Right ventricle myocardium superior (tissue), 1 donor: ENCODE results near the gene RTBDN. TPM values are rescaled to one million over a fixed set of nuclear protein-coding genes. Genes with fewer than 3 reads are reported as not detected.

Source experiments
- ATAC-seq: fragments of 200-7000 bp; cut with Tn5 transposase; one replicate; pipeline ENCODE4 v1.9.1; 2020; ENCODE audit warnings: mild to moderate bottlenecking; ENCODE audit not compliant: poor library complexity
- DNase-seq: peaks from one replicate; pipeline ENCODE4 v3.0.0-alpha.2; 2020
- intact Hi-C: fragments of 100-400 bp; cut with DNase I; formaldehyde crosslinking; loops from one replicate; pipeline ENCODE4 v1.11.2; 2022
- total RNA-seq: library from RNA; stranded (reverse); fragmentation: NEBNext Ultra II Directional; extraction: Animal tissue kit (Norgen Biotek cat#: 25700); gene quantifications from one replicate; pipeline ENCODE4 v1.2.1, GENCODE V29; 2021
- donor health status: DM: no; HTN: yes; CAD: no; lungs with severe emphysema.

The RTBDN gene
- total RNA-seq, 1 donor from 2014 or later, result not detected

DNA sequence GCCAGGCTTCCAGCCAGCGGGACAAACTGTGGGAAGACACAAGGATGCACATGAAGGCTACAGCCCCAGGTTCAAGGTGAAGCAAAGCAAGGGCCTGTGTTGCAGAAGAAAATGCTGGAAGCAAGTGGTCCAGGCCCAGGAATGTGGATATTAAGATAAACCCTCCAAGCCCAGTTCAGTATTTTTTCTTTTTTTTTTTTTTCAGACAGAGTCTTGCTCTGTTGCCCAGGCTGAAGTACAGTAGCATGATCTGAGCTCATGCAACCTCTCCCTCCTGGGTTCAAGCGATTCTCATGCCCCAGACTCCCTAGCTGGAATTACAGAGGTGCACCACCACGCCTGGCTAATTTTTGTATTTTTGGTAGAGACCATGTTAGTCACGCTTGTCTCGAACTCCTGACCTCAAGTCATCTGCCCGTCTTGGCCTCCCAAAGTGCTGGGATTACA is 37.2 kb downstream of the RTBDN start:
- ATAC-seq (no peak), DNase-seq (no peak)
- intact Hi-C loops, result no loop called here

DNA sequence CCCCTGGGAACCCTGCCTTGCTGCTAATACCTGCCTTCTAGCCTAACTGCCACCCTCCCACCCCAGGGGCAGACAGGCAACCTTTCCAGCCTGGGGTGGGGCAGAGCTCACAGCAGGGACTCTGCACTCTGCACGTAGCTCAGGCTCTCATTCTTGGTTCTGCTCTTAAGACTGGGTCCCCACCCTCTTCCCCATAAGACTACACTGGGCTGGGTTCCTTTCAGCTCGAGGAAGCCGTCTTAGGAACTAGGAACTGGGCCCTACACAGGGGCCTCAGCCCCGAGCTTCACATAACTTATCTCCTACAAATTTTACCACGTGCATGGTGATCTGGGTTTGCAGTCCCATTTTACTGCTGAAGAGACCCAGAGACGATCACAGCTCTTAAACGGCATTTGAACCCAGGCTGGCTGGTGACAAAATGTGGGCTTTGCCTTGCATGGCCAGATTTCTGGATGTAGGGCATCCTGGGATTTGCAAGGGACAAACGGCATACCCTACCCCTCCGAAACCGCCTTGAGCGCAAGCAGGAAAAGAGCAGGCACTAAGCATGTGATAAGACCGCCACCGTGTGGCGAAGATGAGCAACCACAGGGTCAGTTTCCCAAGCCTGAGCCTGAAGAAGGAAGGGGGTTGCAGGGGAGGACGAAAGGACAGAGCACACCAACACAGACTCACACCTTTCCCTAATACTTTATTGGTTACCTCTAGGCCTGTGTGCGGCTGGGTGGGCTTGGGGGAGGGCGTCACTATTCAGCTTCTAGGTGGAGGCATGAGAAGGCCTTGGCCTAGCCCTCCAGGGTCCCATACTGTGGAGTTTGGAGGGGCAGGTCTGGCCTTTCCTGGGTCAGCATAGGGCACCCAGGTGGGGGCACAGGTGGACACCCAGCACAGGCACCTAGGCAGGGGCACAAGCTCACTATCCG is 38.0 kb downstream of the RTBDN start:
- intact Hi-C loops, result no loop called here
- peak; percentile 81 for DNase-seq
- peak; percentile 26 for ATAC-seq

DNA sequence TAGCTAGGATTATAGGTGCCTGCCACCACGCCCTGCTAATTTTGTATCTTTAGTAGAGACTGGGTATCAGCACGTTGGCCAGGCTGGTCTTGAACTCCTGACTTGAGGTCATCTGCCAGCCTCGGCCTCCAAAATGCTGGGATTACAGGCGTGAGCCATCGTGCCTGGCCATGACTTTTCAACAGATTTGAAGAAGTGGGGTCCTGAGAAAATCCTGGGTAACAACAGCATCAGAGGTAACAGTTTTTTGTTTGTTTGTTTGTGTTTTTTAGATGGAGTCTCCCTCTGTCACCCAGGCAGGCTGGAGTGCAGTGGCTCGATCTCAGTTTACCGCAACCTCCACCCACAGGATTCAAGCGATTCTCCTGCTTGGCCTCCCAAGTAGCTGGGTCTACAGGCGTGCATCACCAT is 39.4 kb downstream of the RTBDN start:
- DNase-seq (no peak), ATAC-seq (no peak)
- intact Hi-C loops, result loop anchor here (1.0 kb wide), 1 partner anchor 18 kb away; no protein-coding TSS in a partner anchor

DNA sequence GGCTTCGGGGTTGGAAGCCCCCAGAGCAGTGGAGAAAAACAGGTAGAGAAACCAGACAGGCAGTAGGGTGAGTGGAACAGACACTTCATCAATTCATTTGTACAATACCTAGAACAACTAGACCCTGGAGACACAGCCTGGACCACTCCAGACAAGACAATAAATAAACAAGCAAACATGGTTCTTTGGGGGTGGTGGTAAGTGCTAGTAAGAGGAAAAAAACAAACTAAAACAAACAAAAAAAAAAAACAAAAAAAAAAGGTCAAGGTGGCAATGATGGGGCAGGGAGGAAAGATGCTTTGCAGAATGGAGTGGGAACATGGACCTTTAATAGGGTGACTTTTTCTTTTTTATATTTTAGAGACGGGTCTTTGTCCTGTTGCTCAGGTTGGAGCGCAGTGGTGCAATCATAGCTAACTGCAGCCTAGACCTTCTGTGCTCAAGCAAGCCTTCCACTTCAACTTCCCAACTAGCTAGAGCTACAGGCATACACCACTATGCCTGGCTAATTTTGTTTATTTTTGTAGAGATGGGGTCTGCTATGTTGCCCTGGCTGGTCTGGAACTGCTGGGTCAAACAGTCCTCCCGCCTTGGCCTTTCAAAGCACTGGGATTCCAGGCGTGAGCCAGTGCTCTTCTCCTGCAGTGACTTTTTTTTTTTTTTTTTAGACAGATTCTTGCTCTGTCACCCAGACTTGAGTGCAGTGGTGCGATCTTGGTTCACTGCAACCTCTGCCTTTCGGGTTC is 40.0 kb downstream of the RTBDN start:
- DNase-seq (no peak), ATAC-seq (no peak)
- intact Hi-C loops, result no loop called here

DNA sequence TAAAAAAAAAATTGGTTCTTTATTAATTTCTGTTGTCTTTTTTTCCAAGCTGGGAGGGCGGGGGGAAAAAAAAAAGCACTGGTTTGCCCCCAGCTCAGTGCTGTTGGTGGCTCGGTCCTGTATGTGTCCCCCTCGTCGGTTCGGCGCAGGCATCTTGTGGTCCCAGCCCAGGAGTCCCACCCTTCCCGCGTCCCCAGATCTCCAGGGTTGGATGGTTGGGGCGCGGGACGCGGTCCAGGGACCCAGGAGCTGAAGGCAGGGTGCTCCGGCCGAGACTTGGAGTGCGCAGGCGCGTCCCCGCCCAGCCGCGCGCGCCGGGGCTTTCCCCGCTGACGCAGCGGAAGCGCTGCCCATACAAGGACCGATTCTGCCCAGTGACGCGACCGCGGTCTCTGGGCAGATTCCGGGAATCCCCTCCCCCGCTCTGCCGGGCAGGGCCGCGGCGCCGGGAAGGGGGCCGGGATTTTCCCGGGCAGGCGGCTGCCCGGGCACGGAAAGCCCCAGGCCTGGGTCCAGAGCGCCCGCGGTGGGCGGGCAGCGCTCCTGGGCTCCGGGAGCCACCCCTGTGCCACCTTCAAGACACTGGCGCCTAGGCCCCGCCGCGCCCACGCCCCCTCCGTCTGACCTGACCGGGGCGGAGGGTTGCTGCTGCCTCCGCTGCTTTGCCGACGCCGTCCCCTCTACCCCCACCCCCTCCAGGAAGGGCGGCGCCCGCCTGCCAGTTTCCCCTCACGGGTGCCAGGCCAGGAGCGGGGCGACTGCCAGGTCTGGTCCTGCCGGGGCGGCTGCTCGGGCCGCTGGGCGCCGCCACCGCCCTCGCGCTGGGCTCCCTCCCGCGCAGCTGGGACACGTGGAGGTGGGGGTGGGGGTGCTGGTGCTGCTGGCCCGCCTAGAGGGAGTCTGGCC is 40.8 kb downstream of the RTBDN start:
- ATAC-seq, result peak; percentile 62
- DNase-seq, result peak; percentile 96
- intact Hi-C loops, result no loop called here

DNA sequence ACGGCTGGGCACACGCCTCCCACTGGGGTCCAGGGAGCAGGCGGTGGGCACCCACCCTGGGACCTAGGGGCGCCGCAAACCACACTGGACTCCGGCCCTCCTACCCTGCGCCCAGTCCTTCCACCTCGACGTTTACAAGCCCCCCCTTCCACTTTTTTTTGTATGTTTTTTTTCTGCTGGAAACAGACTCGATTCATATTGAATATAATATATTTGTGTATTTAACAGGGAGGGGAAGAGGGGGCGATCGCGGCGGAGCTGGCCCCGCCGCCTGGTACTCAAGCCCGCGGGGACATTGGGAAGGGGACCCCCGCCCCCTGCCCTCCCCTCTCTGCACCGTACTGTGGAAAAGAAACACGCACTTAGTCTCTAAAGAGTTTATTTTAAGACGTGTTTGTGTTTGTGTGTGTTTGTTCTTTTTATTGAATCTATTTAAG is 41.5 kb downstream of the RTBDN start:
- intact Hi-C loops, result no loop called here

DNA sequence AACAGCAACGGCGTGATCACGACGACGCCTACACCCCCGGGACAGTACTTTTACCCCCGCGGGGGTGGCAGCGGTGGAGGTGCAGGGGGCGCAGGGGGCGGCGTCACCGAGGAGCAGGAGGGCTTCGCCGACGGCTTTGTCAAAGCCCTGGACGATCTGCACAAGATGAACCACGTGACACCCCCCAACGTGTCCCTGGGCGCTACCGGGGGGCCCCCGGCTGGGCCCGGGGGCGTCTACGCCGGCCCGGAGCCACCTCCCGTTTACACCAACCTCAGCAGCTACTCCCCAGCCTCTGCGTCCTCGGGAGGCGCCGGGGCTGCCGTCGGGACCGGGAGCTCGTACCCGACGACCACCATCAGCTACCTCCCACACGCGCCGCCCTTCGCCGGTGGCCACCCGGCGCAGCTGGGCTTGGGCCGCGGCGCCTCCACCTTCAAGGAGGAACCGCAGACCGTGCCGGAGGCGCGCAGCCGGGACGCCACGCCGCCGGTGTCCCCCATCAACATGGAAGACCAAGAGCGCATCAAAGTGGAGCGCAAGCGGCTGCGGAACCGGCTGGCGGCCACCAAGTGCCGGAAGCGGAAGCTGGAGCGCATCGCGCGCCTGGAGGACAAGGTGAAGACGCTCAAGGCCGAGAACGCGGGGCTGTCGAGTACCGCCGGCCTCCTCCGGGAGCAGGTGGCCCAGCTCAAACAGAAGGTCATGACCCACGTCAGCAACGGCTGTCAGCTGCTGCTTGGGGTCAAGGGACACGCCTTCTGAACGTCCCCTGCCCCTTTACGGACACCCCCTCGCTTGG is 42.1 kb downstream of the RTBDN start:
- ATAC-seq, result no peak
- peak; percentile 85 for DNase-seq
- intact Hi-C loops, result no loop called here

More for the DNA sequence above, 41.5 kb downstream of the RTBDN start:
- ATAC-seq, result no peak
- DNase-seq, result no peak

DNA sequence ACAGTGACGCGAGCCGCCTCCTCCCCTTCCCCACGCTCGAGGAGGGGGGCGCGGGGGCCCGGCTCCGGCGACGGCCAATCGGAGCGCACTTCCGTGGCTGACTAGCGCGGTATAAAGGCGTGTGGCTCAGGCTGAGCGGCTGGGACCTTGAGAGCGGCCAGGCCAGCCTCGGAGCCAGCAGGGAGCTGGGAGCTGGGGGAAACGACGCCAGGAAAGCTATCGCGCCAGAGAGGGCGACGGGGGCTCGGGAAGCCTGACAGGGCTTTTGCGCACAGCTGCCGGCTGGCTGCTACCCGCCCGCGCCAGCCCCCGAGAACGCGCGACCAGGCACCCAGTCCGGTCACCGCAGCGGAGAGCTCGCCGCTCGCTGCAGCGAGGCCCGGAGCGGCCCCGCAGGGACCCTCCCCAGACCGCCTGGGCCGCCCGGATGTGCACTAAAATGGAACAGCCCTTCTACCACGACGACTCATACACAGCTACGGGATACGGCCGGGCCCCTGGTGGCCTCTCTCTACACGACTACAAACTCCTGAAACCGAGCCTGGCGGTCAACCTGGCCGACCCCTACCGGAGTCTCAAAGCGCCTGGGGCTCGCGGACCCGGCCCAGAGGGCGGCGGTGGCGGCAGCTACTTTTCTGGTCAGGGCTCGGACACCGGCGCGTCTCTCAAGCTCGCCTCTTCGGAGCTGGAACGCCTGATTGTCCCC is 42.9 kb downstream of the RTBDN start, which contains the start of gene JUNB:
Gene JUNB, plus strand, starts transcription at position 142 of the 706 bp plus-strand sequence. Its CDS starts 286 bp downstream, at position 428.
- peak; percentile 99 for DNase-seq
- intact Hi-C loops, result no loop called here
- ATAC-seq, result peak; percentile 68

DNA sequence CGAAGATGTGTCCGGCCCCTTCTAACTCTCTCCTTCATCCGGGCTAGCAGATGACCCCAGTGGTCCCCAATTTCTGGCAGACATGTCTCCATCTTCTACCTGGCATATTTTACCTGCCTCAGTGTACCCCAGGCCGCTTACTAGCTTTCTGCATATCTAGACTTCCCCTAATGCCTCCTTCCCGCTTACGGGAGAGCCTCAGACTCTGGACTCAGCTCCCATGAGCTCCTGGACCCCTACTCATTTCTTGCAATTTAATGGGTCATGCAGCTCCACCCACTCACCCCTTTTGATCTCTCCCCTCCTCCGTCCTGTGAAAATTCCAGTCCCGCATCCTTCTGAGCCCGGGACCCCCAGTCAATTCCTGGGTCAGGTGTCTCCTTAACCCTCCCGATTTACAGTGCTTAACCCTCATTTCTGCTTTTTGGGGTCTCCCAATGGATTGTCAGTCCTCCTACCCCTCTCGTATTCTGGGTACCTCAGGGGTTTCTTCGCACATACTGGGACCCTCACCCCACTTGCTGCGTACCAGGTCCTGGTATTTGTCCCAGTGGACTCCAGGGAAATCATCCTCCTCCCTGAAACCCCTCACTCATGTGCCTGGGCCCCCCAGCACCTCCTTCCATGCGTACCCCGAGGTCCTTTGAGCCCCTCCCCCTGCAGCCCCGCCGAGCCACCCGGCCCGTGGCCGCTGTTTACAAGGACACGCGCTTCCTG is 43.6 kb downstream of the RTBDN start:
- intact Hi-C loops, result no loop called here
- DNase-seq (no peak), ATAC-seq (no peak)

DNA sequence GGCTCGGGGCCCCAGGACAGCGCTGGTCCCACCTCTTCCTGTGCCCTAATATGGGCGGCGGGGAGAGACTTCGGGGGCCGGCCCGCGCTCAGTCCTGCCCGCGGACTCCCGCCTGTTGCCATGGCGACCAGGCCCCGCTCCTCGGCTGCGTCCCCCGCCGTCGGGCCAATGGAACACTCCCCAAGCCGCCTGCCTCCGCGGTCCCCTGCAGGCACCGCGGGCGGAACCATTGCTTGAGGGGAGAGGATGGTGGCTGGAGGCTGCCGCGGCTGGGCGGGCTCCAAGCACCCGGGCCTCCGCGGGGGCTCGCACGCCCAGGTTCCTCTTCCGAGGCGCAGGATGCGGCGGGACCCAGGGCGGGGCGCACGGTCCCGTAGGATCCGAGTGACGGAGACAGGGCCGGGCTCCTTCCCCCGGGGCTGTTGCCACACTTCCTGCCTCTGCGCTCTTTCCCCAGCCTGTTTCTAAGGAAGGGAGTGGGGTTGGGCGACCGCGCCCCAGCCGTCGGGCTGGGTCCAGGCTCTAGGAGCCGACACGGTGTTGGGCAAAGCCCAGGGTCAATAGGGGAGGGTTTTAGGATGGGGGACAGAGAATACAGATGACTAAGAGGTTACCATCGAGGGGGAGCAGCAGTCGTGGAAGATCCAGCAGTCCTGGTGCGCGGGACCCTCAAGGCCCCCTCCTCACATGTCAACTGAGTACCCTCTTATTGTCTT is 44.3 kb downstream of the RTBDN start:
- ATAC-seq, result peak; percentile 48
- intact Hi-C loops, result no loop called here
- peak; percentile 98 for DNase-seq

DNA sequence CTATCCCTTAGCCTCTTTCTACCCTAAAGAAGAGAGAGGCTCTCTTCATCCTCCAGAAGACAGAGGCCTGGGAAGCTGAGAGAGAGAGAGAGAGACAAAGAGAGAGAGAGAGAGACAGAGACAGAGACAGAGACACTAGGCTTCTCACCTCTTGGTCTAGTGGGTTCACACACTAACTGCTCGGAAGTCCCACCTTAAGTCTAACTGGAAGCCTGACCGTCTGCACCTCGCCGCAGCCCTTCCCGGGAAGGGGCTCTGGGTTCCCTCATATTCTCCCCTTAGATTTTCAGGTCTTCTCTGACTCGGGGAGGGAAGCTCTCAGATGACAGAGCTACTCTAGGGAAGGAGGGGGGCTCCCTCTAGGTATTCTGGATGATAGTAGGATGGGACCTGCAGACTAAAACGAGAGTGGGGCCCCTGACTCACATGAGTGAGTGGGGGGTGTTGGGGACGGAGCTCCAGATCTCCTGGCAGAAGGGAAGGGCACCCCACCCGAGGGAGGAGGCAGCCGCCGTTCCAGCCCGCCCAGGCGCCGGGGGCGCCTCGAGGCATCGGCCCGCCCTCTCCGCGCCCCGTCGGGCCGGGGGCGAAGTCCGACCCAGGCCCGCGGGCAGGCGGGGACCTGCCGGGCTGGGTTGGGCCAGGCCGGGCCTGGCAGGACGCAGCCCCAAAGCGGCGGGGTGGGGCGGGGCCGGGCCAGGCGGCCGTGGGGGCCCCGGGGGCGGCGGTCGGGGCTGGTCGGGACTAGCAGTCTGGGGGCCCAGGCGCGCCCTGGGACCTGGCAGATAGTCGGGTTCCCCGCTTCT is 45.1 kb downstream of the RTBDN start:
- intact Hi-C loops, result no loop called here
- DNase-seq (no peak), ATAC-seq (no peak)

DNA sequence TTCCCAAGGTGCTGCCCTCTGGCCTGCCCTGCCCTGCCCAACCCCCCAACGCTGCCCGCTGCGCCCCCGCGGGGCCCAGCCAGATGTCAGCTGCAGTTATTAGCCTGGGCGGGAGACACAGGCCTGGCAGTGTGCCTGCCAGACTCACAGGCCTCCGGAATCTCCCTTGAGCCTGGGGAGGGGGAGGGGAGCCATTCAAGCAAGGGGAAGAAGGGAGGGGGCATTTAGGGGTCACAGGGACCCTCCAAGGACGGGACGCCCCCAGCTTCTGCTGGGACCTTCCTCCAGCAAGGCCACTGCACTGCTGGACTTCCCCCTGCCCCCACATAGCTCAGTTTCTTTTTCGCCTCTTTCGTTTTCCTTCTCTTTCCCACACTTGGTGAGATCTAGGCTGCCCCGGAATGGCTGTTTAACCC is 45.7 kb downstream of the RTBDN start:
- intact Hi-C loops, result no loop called here
- DNase-seq (peak; percentile 92), ATAC-seq (no peak)

DNA sequence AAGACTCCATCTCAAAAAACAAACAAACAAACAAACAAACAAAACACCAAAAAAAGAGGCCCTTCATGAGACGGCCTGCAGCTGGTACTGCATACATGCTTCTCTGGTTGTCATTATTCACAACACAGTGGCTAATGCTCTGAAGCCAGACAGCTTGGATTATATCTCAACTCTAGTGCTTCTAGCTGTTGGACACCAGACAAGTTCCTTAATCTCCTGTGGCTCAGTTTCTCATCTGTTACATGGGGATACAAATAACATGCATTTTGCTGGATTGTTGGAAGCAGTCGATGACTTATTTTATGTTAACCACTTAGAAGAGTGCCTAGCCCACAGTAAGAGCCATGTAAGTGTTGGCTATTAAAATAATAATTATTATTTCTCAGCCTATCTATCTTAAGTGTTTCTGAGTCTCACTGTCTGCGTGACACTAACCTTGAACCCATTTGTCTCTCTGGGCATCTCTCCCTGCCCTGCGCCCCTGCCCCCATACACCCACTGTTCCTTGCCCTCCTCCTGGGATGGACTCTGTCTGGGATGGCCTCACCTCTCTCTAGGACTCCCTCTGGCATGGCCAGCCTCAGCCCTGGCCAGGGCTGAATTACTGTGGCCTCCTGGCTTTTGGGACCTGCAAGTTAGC is 46.2 kb downstream of the RTBDN start:
- ATAC-seq (no peak), DNase-seq (no peak)
- intact Hi-C loops, result no loop called here

DNA sequence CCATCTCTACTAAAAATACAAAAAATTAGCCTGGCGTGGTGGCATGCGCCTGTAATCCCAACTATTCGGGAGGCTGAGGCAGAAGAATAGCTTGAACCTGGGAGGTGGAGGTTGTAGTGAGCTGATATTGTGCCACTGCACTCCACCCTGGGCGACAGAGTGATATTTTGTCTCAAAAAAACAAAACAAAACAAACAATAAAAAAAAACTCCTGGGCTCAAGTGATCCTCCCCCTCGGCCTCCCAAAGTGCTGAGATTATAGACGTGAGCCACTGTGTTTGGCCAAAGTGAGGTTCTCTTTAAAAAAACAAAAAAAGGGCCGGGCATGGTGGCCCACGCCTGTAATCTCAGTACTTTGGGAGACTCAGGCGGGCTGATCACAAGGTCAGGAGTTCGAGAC is 46.9 kb downstream of the RTBDN start:
- ATAC-seq (no peak), DNase-seq (no peak)
- intact Hi-C loops, result no loop called here

DNA sequence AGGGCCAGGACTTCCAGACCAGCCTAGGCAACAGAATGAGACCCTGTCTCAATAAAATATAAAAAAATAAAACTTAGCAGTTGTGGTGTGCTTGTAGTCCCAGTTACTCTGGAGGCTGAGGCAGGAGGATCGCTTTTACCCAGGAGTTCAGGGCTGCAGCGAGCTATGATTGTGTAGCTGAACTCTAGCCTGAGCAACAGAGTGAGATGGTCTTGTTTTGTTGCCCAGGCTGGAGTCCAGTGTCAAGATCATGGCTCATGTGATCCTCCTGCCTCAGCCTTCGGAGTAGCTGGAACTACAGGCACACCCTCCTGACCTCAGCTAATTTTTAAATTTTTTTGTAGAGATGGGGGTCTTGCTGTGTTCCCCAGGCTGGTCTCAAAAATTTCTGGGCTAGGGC is 47.4 kb downstream of the RTBDN start:
- intact Hi-C loops, result no loop called here
- no peak for DNase-seq
- ATAC-seq, result no peak
